ENCODE results near the gene STX7.

The STX7 gene

DNA sequence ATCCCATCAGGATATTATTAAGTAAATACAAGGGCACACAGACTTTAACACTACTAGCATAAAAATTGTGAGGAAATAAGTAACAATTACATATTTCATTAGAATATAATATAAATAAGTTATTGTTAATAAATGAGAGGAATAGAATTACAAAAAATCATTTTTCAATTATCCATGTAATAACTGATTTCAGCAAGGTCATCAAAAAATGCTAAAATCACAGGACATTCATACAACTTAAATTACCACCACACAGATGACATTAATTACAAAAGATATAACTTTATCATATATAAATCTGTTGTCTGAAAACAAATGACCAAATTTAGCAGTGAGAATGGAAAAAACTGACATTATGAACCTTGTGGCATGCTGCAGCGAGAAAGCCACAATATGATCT, 37.0 kb downstream of the STX7 start:
- DNase-seq = no peak

DNA sequence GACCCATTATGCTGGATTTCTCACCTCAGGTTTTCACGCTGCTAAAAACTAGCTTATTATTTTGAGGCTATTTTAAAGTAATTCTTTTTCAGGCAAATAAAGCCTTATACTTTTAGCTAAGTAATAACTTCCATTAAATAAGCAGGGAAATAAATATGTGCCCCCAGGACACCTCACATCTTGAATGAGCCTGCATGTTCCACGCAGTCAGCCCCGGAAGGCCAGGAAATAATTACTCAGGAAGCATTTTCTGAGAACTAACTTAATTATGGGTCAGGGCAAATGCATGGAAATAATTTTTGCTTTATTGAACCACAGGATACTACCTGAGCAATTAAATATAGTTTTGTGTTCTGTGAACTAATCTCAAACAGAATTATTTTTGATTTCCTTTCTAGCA, 41.1 kb downstream of the STX7 start:
- no peak for DNase-seq

GRCh38 chr6:132466952-132467351, 46.0 kb downstream of the STX7 start:
- DNase-seq = no peak

- DNase-seq = no peak
Observed at GRCh38 chr6:132465530-132466485, 47.1 kb downstream of the STX7 start.

DNA sequence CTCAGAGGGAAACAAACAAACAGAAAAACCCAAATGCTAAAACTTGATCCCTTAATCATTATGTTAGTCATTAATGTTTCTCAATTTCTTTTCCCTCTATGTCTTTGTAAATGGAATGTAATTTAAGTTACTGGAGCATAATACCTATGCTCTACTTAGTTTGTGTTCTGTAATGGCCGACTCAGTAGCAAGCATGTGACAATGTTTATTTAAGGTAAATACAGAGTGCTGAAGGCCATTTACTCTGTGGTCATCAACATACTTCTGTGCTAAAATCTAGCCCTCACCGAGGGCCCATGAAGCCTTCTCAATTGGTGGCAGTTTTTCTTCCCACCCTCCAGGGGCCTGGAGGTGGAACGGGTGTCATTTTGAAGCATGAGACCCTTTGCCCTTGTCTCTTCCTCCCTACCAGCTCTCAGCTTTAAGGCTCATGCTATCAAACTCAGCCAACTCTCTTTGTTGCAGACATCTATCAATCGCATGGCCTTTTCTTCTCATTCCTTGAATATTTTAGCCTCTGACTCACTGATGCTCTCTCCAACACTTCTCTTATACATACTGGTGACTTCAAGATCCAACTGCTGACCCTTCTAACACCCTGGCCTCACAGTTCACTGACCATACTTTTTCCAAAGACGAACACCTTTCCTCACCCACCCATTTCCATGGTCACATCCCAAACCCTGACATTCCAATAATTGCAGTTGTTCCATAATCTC, 48.2 kb downstream of the STX7 start:
- DNase-seq = no peak

DNA sequence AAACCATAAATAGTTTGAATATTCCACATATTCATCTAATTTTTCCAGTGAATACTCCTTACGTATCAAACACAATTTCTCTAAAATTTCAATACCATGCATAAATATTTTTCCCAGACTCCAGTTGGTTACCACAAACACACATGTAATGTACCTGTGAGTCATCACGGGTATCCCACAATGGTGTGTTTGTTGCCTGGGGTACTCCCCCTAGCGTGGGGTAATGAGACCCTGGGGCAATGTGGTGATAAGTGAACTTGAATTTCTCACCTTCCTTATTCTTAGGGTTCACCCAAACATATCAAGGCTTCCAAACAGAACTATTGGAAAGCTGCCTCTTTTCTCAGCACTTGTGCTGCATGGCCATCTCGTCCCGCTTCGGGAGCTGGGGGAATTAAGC, 51.0 kb downstream of the STX7 start:
- DNase-seq = no peak

GRCh38 chr6:132459605-132459952, 53.3 kb downstream of the STX7 start:
- DNase-seq = no peak

- no peak for DNase-seq
Observed at GRCh38 chr6:132458887-132459604, 53.9 kb downstream of the STX7 start.

DNA sequence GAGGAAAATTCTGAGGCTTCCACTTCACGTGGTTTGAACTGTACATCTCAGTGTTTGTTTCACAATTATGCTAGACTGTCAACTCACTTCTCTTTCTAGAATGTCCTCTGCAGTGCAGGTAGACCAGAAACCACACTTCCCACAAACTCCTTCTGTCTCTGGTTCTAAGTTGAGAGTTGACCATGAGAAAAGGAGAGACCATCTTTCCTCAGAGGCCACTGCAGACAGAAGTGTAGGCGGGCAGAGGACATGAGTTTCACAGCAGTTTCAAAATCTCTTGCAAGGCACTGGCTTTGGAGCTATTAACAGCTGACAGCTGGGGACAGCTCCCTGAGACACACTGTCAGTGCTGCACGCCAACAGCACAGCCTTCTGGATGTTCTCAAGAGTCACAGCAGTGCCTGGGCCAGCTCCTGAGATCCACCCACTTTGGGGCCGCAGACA, 56.2 kb downstream of the STX7 start:
- peak; percentile 7 for DNase-seq

DNA sequence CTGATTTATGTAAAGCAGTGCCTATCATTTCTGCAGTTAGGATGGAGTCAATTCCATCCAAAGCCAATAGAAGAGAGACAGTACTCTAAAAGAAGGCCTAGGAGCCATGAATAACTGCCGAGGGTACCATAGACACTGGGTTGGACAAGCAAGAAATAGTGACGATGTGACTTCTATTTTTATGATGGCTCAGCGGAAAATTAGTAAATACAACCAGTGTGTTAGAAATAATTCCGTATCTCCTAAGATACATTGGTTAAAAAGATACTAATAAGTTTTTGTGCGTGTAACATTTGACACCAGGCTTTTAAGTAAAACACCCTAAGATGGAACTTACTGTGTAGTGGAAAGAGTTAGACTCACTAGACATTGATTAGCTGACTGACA, 66.1 kb downstream of the STX7 start:
- DNase-seq = no peak

GRCh38 chr6:132446141-132446854, 66.6 kb downstream of the STX7 start:
- DNase-seq = no peak

DNA sequence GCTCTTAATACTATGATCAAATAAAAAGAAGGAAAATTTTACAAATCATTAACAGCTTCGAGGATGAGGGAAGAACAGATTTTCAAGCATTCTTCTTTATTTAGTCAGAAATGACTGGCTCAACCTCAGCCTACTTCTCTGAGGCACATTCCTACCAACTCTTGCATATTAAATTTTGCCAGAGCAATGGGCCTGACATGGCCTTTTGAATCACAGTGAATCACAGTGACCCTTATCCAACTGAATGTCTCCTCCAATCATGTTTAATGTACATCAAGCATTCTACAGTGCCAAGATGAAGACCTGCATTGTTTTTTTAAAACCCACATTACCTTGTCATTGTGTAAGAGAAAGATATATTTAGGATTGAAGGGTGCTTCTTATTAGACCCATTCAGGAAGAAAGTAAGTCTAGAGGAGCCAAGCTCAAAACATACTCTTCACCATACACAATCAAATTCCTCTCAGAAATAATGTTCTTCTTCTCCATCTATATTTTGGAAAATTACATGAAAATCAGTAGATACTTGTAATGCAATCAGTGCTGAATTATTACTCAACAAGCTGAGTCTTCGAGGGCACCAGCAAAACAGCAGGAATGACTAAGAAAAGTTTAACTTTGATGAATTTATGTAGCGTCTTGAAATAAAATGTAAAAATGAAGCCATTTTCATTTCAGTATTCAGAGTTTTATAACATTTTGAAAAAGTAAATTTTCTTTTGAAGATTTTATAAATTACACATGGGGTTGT, 67.5 kb downstream of the STX7 start:
- no peak for DNase-seq

DNA sequence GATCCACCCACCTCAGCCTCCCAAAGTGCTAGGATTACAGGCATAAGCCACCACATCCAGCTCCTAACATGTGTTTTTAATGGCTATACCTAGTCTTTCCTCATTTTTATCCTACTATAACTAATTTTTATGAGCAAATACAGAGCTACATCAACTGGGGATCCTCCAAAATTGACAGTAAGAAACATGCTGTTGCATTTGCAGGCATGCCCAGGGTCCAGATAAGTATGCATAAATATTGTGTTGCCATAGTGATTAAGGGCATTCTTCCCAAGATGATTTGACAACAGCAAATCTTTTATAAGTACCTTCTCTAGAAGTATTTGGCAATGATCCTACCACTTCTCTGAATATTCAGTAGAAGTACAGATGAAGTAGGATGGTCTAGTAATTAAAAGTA, 69.7 kb downstream of the STX7 start:
- DNase-seq = no peak

GRCh38 chr6:132430110-132430509, 82.8 kb downstream of the STX7 start:
- DNase-seq = no peak

GRCh38 chr6:132425176-132425575, 87.7 kb downstream of the STX7 start:
- no peak for DNase-seq

DNA sequence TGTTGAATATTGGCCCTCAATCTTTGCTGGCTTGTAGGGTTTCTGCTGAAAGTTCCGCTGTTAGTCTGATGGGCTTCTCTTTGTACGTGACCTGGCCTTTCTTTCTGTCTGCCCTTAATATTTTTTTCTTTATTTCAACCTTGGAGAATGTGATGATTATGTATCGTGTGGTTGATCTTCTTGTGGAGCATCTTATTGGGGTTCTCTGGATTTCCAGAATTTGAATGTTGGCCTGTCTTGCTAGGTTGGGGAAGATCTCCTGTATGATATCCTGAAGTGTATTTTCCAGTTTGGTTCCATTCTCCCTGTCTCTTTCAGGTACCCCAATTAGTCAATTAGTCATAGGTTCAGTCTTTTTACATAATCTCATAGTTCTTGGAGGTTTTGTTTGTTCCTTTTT, 89.1 kb downstream of the STX7 start:
- DNase-seq = no peak

GRCh38 chr6:132418235-132418965, 94.5 kb downstream of the STX7 start:
- no peak for DNase-seq

DNA sequence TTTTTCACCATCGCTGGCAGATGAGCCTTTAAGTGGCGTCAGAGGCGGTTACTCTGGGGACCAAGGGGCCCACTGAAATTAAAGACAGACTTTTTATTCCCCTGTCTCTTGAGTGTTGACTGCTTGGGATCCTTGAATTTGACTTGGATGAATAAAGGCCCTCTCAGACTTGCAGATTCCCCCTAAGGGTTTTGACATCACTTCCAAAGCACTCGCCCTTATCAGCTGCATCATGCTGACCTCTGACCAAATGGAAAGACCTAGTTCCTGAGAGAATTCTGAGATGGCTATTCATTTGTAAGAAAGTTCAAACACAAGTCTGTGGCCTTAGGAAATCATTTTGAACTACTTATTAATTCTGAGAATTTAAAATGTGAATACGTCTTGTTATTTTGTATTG, 98.2 kb downstream of the STX7 start:
- DNase-seq = no peak

- DNase-seq = no peak
Observed at GRCh38 chr6:132414322-132414721, 98.6 kb downstream of the STX7 start.

DNA sequence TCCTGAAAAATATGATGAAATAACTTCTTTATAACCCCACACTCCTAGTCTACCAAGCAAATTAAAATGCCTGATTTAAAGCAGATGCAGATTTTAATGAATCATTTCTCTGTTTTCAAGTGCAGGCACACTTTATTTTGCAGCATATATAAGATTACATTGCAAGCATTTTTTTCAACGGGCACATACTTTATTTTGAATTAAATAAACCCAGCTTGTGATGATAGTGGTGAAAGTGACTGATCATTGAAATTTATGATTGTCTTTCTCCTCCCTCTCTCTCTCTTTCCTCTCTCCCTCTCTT, 99.5 kb downstream of the STX7 start:
- no peak for DNase-seq

- DNase-seq = no peak
Observed at GRCh38 chr6:132412656-132413498, 100.0 kb downstream of the STX7 start.

Data from GF-D8 (cell line).